NCI-H2196 treated with DMSO at 0.1 percent for 48 hours (cell line): ENCODE data around the gene SSR1.
"Not testable (repeated sequence)": the region's sequence is repeated elsewhere in the genome, so short reads cannot be mapped to it uniquely, and the experiment has no call there.

Source experiments
- DNase-seq: peaks from one replicate; lab custom pipeline; 2025; ENCODE audit not compliant: unreplicated experiment; lab: John Stamatoyannopoulos, UW

Gene SSR1

DNA sequence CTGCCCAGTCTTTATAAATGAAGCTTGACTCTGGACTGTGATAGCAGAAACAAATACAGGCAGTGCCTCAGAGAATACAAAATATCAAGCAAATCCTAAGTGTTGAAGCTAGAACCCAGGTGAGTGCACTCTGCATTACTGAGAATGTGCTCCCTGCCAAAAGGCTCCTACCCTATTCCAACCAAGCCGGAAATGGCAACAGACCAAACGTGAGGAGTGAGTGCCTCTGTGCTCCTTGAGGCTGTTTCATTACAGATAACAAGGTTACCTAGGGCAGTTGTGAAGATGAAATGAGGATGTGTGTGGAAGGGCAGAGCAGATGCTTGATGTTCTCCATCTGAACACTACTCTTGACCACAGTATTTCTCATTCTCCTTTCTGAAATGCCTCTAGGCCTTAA, 29.3 kb downstream of the SSR1 start:
- DNase-seq, result no peak

- DNase-seq, result no peak
Observed at GRCh38 chr6:7282097-7282906, 30.7 kb downstream of the SSR1 start.

- no peak for DNase-seq
Observed at GRCh38 chr6:7276199-7276524, 36.8 kb downstream of the SSR1 start.

DNA sequence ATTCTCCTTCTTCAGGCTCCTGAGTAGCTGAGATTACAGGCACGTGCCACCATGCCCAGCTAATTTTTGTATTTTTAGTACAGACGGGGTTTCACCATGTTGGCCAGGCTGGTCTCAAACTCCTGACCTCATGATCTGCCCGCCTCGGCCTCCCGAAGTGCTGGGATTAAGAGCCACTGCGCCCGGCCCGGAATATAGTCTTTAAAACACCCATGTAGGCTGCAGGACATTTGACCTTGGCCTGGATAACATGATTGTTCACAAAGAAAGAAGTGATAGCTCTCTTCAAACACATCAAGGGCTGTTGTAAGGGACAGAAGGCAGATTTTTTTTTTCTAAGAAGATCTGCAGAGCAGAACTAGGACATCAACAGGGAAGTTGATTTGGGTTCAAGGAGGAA, 38.5 kb downstream of the SSR1 start:
- not testable (repeated sequence) for DNase-seq

GRCh38 chr6:7273709-7274108, 39.3 kb downstream of the SSR1 start:
- DNase-seq, result no peak

GRCh38 chr6:7271205-7271534, 41.8 kb downstream of the SSR1 start:
- DNase-seq, result no peak

GRCh38 chr6:7270320-7271204, 42.4 kb downstream of the SSR1 start:
- no peak for DNase-seq

GRCh38 chr6:7269816-7270215, 43.2 kb downstream of the SSR1 start:
- DNase-seq, result no peak

DNA sequence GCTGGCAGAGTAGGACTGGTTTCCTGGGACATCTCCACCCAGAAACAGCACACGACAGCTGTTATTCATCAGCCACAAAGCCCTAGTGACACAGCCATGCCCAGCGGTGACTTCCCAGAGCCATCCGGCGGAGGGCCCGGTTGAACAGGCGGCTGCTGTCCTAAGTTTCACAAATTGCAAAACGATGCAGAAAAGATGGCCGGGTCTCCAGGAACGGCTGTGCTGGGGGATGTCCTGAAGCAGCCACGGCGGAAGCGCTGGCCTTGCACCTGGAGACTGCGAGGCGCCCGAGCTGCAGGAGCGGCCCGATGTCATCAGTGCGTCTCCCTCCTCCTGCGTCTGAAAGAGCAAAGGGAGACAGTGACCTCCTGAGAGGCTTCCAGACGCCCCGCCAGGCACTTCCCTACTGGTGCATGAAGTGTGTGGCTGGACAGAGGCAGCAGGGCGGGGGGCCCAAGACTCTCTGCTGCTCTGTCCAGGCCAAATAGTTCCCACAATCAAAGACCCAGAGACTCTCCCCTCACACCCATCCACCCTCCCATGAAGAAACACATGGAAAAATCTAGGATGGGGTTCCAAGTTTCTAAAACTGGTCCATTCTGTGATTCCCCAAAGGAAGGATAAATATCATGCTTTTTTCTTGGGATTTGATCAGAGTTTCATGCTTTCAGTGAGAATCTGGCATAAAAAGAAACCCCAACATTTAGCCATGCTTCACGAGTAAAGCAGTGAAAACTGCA, 44.0 kb downstream of the SSR1 start:
- DNase-seq, result no peak

DNA sequence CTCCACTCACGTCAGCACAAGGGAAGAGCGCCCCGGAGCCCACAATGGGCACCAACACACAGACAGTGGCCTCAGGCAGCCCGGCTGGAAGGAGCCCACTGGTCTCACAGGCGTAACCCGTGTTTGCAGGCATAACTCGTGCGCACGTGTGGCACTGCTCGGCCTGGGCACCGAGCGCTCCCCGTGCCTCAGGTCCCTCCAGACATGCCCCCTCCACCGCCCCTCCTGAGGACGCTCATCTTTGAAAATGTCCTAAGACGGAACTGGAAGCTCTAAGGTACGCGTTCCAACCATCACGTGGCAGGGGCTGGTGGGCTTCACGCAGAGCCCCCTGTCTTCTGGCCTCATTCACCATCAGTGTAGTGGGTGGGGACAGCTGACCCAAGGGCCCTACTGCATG, 44.6 kb downstream of the SSR1 start:
- no peak for DNase-seq

GRCh38 chr6:7267466-7268091, 45.4 kb downstream of the SSR1 start:
- no peak for DNase-seq

- DNase-seq, result no peak
Observed at GRCh38 chr6:7267071-7267465, 45.9 kb downstream of the SSR1 start.

GRCh38 chr6:7265385-7265726, 47.6 kb downstream of the SSR1 start:
- not testable (repeated sequence) for DNase-seq

GRCh38 chr6:7264686-7265384, 48.2 kb downstream of the SSR1 start:
- DNase-seq, result no peak

DNA sequence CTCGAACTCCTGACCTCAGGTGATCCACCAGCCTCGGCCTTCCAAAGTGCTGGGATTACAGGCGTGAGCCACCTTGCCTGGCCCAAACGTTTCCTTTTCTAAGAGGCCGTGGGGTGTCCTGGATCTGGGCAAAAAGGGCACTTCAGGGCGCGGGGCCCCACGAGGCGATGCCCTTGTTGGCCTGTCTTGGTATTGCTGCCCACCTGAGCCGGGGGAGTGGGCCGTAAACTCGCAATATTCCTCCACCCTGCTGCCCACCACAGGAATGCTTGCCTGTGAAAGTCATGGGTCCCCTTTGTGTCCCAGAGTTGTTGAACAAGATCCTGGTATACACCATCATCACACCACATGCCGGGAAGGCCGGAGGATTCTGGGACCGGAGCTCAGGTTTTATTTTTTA, 49.0 kb downstream of the SSR1 start:
- DNase-seq, result no peak

DNA sequence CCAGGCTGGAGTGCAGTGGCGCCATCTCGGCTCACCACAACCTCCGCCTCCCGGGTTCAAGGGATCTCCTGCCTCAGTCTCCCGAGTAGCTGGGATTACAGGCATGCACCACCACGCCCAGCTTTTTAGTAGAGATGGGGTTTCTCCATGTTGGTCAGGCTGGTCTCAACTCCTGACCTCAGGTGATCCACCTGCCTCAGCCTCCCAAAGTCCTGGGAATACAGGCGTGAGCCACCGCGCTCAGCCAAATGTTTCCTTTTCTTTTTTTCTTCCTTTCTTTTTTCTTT, 49.5 kb downstream of the SSR1 start:
- DNase-seq, result not testable (repeated sequence)

DNA sequence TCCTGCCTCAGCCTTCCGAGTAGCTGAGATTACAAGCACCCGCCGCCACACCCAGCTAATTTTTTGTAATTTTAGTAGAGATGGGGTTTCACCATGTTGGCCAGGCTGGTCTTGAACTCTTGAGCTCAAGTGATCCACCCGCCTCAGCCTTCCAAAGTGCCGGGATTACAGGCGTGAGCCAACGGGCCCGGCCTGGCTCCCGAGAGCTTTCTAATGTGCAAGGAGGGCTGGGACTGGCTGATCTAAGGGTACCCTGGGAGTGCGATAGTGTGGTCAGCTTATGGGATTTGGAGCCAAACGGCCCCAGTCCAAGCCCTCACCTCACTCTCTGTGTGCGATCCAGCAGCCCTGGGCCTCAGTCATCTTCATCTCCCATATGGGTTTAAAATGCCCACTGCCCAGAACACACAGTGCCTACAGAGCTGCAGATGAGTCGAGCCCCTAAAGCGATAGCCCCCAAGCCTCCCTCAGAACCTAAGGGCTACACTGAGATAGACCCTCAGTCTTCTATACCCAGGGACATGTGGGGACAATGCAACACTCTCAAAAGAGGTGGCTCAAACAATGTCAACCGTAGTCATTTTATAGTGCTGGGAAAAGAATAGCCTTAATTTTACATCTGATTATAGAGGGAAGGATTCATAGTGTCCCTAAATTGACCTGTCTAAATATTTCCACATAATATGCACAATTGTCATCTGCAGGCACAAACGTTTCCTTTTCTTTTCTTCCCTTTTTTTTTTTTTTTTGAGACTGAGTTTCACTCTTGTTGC, 50.1 kb downstream of the SSR1 start:
- DNase-seq, result no peak

DNA sequence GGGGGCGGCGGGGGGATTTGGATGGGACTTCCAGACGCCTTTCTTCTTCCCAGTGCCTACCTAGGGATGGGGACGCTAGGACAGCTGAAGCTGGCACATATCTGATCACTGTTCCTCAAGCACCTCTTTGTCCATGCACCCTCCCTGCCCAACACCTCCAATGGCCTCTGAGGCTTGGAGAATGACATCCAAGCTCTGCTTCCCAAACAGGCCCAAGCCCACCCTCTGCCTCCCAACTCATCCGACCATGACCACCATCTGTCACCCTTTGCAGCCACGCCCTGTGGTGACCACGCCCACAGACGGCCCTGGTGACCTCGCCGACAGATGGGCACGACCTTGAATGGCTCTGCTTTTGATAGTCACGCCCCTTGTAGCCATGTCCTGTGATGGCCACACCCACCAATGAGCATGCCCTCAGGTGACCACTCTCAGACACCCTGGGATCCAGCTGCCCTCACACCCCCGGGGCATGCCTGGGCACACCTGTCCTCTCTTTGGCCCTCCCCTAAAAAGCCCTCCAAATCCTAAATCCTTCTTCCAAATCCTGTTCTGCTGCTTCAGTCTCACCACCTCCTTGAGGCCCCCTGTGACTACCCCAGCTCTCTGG, 51.0 kb downstream of the SSR1 start:
- peak; percentile 69 for DNase-seq

- DNase-seq, result peak; percentile 86
Observed at GRCh38 chr6:7261032-7261841, 51.8 kb downstream of the SSR1 start.
